Measurements from ENCODE around the gene ZNF283. TPM values are rescaled to one million over a fixed set of nuclear protein-coding genes. Genes with fewer than 3 reads are reported as not detected.

ZNF283 gene
- total RNA-seq (ENCODE audit: low replicate concordance), result 13.4 and 19.8 TPM in 2 replicates

DNA sequence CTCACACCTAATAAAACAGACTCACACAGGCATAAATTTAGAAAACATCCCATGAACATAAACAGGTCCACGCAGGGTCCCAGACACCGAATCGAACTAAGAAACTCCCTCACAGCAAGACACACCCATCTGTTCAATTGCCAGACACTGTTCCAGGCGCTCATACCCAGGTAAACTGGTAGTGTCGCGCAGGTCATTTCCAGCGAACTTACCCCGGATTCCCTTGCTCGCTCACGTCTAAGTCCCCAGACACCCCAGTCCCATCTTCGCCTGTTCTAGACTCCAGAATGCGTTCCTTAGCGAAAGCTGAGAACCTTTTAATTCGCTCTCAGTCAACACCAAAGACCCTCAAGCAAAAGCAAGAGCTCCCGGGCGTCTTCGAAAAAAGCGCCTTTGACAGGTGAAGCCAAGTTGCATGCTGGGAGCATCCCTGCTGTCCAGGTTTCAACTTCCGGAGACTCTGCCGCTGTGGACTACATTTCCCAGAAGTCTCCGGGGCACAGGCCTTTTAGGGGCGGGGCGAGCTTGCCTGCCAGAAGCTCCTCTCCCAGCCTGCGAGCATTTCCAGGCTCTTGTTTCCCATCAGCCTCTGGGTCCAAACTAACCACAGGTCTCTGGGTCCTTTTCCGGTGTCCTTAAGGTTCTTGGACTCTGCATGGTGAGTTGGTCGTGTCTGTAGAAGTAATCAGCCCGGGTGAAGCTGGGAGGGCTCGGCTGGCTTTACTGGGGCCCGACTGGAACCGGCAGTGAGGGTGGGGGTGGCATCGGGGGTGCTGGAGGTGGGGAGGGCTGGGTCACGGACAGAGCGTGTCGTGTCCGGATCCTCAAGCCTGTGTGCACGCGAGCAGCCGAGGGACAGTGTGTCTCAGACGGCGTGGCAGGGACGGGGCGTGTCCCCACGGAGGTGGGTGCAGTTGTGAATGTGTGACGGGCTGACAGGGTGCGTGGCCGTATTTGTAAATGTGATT lies at the start of gene ZNF283:
TSS of gene ZNF283 (plus strand) at position 535 of the 968 bp plus-strand sequence. CDS start 6,184 bp downstream, outside the sequence.
- peaks cover 22% of the 10 kb centered on the region for H3K36me3 Mint-ChIP-seq
- H3K27ac Mint-ChIP-seq, result peak within 1 kb of the TSS; percentile 18
- TF ChIP-seq EZH2 (IDR thresholded peaks at IDR 0.05) (no peak), EZH2phosphoT487 (IDR thresholded peaks at IDR 0.05) (no peak)
- TF ChIP-seq, protein P1, sequence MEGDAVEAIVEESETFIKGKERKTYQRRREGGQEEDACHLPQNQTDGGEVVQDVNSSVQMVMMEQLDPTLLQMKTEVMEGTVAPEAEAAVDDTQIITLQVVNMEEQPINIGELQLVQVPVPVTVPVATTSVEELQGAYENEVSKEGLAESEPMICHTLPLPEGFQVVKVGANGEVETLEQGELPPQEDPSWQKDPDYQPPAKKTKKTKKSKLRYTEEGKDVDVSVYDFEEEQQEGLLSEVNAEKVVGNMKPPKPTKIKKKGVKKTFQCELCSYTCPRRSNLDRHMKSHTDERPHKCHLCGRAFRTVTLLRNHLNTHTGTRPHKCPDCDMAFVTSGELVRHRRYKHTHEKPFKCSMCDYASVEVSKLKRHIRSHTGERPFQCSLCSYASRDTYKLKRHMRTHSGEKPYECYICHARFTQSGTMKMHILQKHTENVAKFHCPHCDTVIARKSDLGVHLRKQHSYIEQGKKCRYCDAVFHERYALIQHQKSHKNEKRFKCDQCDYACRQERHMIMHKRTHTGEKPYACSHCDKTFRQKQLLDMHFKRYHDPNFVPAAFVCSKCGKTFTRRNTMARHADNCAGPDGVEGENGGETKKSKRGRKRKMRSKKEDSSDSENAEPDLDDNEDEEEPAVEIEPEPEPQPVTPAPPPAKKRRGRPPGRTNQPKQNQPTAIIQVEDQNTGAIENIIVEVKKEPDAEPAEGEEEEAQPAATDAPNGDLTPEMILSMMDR (IDR thresholded peaks at IDR 0.05), result no peak
- peak within 1 kb of the TSS; percentile 74 for H3K4me3 ChIP-seq
- H2AFZ ChIP-seq (replicated peaks), result peak within 1 kb of the TSS; percentile 97
- peak; percentile 93 for DNase-seq (ENCODE audit: low spot score)
- no peaks in the 10 kb centered on the region for H4K20me1 ChIP-seq (ENCODE audit: low read depth)
- H3K4me3 Mint-ChIP-seq, result peak within 1 kb of the TSS; percentile 94
- H3K36me3 ChIP-seq, result peaks cover 8% of the 10 kb centered on the region
- H3K9me3 ChIP-seq (ENCODE audit: low read depth), result no peaks in the 10 kb centered on the region
- peaks cover 32% of the 10 kb centered on the region for H3K27me3 ChIP-seq
- no peaks in the 10 kb centered on the region for H3K79me2 ChIP-seq (ENCODE audit: low read depth)
- no peaks in the 10 kb centered on the region for H3F3A ChIP-seq (ENCODE audit: low read depth)
- H3K27ac ChIP-seq, result no peak within 1 kb of the TSS
- peaks cover 28% of the 10 kb centered on the region for H3K9me3 Mint-ChIP-seq
- peaks cover 6% of the 10 kb centered on the region for H3K27me3 Mint-ChIP-seq (ENCODE audit: insufficient read depth, low read depth)
- peak within 1 kb of the TSS; percentile 91 for H3K4me2 ChIP-seq
- peak within 1 kb of the TSS; percentile 71 for H3K9ac ChIP-seq
- peaks cover 6% of the 10 kb centered on the region for H3K4me1 Mint-ChIP-seq
- no peaks in the 10 kb centered on the region for H3K4me1 ChIP-seq

DNA sequence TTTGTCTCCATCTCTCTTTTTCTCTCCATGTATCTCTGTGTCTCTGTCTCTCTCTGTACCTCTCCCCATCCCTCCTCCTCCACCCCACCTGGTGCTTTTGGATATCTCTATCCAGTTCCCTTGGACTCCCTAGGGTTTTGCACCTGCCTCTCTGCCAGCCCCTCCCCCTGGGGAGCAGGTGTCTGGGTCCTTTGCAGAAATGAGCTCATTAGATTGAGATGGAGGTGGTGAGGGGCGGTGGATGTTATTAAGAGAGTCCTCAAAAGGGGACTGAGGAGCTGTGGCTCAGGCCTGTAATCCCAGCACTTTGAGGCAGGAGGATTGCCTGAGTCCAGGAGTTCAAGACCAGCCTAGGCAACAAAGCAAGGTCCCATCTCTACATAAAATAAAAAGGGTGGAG lies 48.5 kb upstream of the ZNF283 start:
- Histone ChIP-seq H4K20me1 (ENCODE audit: low read depth) (no peaks in the 10 kb centered on the region), H3K27ac (no peak overlapping the region), H2AFZ (replicated peaks) (no peak overlapping the region), H3K27me3 (peaks cover 37% of the 10 kb centered on the region), H3K9ac (no peak overlapping the region), H3K4me2 (no peak overlapping the region), H3K36me3 (no peaks in the 10 kb centered on the region), H3K4me3 (no peak overlapping the region), H3K79me2 (ENCODE audit: low read depth) (no peaks in the 10 kb centered on the region), H3F3A (ENCODE audit: low read depth) (peaks cover 8% of the 10 kb centered on the region), H3K9me3 (ENCODE audit: low read depth) (no peaks in the 10 kb centered on the region), H3K4me1 (peaks cover 15% of the 10 kb centered on the region)
- Mint-ChIP-seq H3K36me3 (no peaks in the 10 kb centered on the region), H3K4me3 (no peak overlapping the region), H3K27ac (no peak overlapping the region), H3K4me1 (peaks cover 37% of the 10 kb centered on the region), H3K27me3 (ENCODE audit: insufficient read depth, low read depth) (peaks cover 30% of the 10 kb centered on the region), H3K9me3 (peaks cover 3% of the 10 kb centered on the region)
- TF ChIP-seq EZH2 (IDR thresholded peaks at IDR 0.05) (no peak), EZH2phosphoT487 (IDR thresholded peaks at IDR 0.05) (no peak)
- TF ChIP-seq, protein P1 (IDR thresholded peaks at IDR 0.05), result no peak
- no peak for DNase-seq (ENCODE audit: low spot score)

DNA sequence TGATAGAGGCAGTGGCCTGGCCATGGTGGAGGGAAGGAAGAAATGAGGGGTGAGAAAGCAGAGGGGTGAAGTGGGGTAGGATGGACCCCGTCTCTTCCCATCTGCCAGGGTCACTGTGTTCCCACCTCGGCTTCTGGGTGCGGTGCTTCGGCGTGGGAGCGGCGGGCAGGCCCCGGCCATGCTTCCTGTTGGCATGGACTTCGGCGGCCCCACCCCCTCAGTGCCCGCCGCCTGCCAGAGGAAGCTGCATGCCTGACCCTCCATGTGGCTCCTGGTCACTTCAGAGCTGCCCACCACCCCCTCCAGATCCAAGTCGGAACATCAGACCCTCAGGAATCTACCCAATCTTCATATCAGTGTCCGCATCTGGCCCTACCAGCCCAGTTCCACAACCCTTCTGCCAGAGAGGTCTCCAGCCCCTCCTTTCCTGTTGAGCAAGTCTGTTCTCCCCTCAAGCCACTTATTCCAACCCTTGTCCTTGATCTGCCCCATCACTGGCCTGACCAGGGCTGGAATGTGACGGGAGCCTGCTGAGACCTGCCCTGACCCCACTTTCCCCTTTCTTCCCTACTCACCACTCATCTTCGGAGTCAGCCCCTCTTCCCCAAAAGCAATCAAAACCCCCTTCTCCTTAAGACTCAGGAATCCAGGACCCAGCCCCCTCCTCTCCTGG lies 47.8 kb upstream of the ZNF283 start:
- H3K79me2 ChIP-seq (ENCODE audit: low read depth), result no peaks in the 10 kb centered on the region
- peaks cover 6% of the 10 kb centered on the region for H3F3A ChIP-seq (ENCODE audit: low read depth)
- no peak overlapping the region for H3K4me3 ChIP-seq
- H3K4me1 ChIP-seq, result peaks cover 8% of the 10 kb centered on the region
- no peak for DNase-seq (ENCODE audit: low spot score)
- H2AFZ ChIP-seq (replicated peaks), result no peak overlapping the region
- no peak overlapping the region for H3K27ac Mint-ChIP-seq
- H3K4me3 Mint-ChIP-seq, result no peak overlapping the region
- peaks cover 34% of the 10 kb centered on the region for H3K4me1 Mint-ChIP-seq
- no peak overlapping the region for H3K4me2 ChIP-seq
- H3K9me3 Mint-ChIP-seq, result peaks cover 3% of the 10 kb centered on the region
- H3K9me3 ChIP-seq (ENCODE audit: low read depth), result no peaks in the 10 kb centered on the region
- peaks cover 29% of the 10 kb centered on the region for H3K27me3 Mint-ChIP-seq (ENCODE audit: insufficient read depth, low read depth)
- H3K36me3 Mint-ChIP-seq, result no peaks in the 10 kb centered on the region
- no peak overlapping the region for H3K27ac ChIP-seq
- no peaks in the 10 kb centered on the region for H3K36me3 ChIP-seq
- TF ChIP-seq EZH2phosphoT487 (IDR thresholded peaks at IDR 0.05) (no peak), EZH2 (IDR thresholded peaks at IDR 0.05) (no peak)
- TF ChIP-seq, protein P1 (IDR thresholded peaks at IDR 0.05), result no peak
- H3K27me3 ChIP-seq, result peaks cover 31% of the 10 kb centered on the region
- no peak overlapping the region for H3K9ac ChIP-seq
- H4K20me1 ChIP-seq (ENCODE audit: low read depth), result no peaks in the 10 kb centered on the region

Data from neural progenitor cell (in vitro differentiated cells).